PC-9 (cell line): ENCODE data around the gene CD74.

Source experiments
- CTCF ChIP-seq: fragments of 200-600 bp; sonication (generic); conservative IDR thresholded peaks from 2 replicates; pipeline ENCODE4 v1.6.1; 2017; ENCODE audit warnings: mixed run types, antibody characterized with exemption, mild to moderate bottlenecking, moderate library complexity
- EZH2 ChIP-seq: fragments of 200-600 bp; sonication (generic); IDR thresholded peaks from 2 replicates; pipeline ENCODE4 v1.8.0; 2017; ENCODE audit warnings: antibody characterized with exemption, low read depth

- TF ChIP-seq CTCF: no peak
- TF ChIP-seq EZH2: no peak
Measured at GRCh38 chr5:150457121-150457520, 44.4 kb upstream of the CD74 start.
